ENCODE data around the gene IGFLR1.

The IGFLR1 gene

DNA sequence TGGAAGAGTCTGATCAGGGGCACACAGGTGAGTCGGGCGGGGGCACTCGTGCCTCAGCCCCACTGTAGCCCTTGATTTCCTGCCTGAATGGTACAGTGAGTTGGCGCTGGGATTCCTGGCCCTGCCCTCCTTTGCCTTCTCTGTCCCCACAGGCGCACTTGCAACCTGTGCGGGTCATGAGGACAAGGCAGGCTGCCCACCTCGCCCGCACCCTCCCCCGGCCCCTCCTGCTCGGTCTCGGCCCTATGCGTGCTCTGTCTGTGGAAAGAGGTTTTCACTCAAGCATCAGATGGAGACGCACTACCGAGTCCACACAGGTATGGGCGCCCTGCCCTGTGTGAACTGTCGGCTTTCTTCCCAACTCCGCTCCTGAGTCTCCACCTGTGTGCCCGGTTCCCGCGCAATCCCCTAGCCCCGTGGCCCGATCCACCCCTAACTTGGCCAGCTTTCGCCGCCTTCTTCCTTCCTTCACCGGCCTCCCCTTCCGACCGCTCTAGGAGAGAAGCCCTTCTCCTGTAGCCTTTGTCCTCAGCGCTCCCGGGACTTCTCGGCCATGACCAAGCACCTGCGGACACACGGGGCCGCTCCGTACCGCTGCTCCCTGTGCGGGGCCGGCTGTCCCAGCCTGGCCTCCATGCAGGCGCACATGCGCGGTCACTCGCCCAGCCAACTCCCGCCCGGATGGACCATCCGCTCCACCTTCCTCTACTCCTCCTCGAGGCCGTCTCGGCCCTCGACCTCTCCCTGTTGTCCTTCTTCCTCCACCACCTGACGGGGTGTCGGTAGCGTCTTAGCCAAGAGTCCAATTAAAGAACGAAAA is 26.1 kb downstream of the IGFLR1 start:
- peaks cover 4% of the 10 kb centered on the region for H3K27me3 ChIP-seq (ENCODE audit: control insufficient read depth, insufficient read depth, low read length)
- peak overlapping the region; percentile 70 for H3K27ac ChIP-seq (ENCODE audit: low read length)
- no peaks in the 10 kb centered on the region for H3K9me3 ChIP-seq (ENCODE audit: control insufficient read depth, low read depth, low read length)
- peaks cover under 1% of the 10 kb centered on the region for H3K36me3 ChIP-seq (ENCODE audit: control insufficient read depth, low read depth, low read length)
- H3K4me3 ChIP-seq (ENCODE audit: low read length) = peak overlapping the region; percentile 66
- H3K4me1 ChIP-seq (ENCODE audit: control insufficient read depth, low read depth, low read length) = peaks cover 16% of the 10 kb centered on the region
- peak overlapping the region; percentile 88 for H3K9ac ChIP-seq (ENCODE audit: low read length)

DNA sequence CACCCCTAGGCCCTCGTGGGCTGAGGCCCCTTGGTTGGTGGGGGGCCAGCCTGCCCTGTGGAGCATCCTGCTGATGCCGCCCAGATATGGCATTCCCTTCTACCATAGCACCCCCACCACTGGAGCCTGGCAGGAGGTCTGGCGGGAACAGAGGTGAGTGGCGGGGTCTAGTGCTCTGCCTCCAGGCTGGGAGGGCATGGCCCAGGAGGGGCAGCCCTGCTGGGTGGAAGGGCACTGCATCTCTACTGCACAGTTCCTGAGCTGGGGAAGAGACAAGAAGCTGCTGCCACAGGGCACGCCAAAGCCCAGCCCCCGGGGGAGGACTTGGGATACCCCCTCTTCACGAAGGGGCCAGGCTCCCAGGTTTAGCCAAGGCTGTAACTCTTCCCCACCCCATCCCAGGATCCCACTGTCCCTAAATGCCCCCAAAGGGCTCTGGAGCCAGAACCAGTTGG is 26.9 kb downstream of the IGFLR1 start:
- Histone ChIP-seq H3K9ac (ENCODE audit: low read length) (peak overlapping the region; percentile 88), H3K27me3 (ENCODE audit: control insufficient read depth, insufficient read depth, low read length) (peaks cover 4% of the 10 kb centered on the region), H3K4me1 (ENCODE audit: control insufficient read depth, low read depth, low read length) (peaks cover 16% of the 10 kb centered on the region), H3K27ac (ENCODE audit: low read length) (no peak overlapping the region), H3K36me3 (ENCODE audit: control insufficient read depth, low read depth, low read length) (no peaks in the 10 kb centered on the region), H3K9me3 (ENCODE audit: control insufficient read depth, low read depth, low read length) (no peaks in the 10 kb centered on the region), H3K4me3 (ENCODE audit: low read length) (peak overlapping the region; percentile 66)

DNA sequence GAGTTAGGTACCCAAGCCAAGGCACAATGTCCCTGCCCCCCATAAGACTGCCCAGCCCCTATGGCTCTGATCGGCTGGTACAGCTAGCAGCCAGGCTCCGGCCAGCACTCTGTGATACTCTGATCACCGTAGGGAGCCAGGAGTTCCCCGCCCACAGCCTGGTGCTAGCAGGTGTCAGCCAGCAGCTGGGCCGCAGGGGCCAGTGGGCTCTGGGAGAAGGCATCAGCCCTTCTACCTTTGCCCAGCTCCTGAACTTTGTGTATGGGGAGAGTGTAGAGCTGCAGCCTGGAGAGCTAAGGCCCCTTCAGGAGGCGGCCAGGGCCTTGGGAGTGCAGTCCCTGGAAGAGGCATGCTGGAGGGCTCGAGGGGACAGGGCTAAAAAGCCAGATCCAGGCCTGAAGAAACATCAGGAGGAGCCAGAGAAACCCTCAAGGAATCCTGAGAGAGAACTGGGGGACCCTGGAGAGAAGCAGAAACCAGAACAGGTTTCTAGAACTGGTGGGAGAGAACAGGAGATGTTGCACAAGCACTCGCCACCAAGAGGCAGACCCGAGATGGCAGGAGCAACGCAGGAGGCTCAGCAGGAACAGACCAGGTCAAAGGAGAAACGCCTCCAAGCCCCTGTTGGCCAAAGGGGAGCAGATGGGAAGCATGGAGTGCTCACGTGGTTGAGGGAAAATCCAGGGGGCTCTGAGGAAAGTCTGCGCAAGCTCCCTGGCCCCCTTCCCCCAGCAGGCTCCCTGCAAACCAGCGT is 27.5 kb downstream of the IGFLR1 start:
- H3K4me3 ChIP-seq (ENCODE audit: low read length) = no peak overlapping the region
- peaks cover 16% of the 10 kb centered on the region for H3K4me1 ChIP-seq (ENCODE audit: control insufficient read depth, low read depth, low read length)
- H3K9ac ChIP-seq (ENCODE audit: low read length) = no peak overlapping the region
- H3K9me3 ChIP-seq (ENCODE audit: control insufficient read depth, low read depth, low read length) = no peaks in the 10 kb centered on the region
- no peaks in the 10 kb centered on the region for H3K36me3 ChIP-seq (ENCODE audit: control insufficient read depth, low read depth, low read length)
- H3K27ac ChIP-seq (ENCODE audit: low read length) = no peak overlapping the region
- H3K27me3 ChIP-seq (ENCODE audit: control insufficient read depth, insufficient read depth, low read length) = peaks cover 4% of the 10 kb centered on the region

DNA sequence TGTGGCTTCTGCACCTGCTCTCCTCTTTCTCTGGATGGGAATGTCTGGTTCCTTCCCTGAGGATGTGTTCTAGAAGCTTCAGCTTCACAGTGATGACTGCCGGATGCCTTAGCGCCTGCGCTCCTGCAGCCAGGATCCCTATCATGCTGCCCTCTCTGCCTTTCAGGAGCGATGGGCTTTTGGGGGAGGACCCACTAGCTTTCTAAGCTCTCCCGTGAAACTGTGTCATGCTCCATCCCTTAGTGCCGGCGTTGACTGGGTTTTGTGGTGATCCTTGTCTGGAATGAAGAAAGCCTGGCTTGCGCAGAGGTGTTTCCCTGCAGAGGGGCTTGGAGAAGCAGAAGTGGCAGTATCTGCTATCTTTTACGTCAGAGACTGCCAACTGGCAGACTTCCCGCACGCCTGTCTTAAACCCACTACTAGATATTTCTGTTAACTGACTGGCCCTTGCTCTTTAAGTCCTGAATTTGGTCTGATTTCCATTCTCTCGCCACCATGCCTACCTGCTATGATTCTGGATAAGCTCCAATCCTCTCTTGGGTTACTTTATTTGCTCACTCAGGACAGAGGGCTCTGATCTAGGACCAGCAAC is 28.3 kb downstream of the IGFLR1 start:
- Histone ChIP-seq H3K9me3 (ENCODE audit: control insufficient read depth, low read depth, low read length) (no peaks in the 10 kb centered on the region), H3K27me3 (ENCODE audit: control insufficient read depth, insufficient read depth, low read length) (peaks cover 4% of the 10 kb centered on the region), H3K27ac (ENCODE audit: low read length) (no peak overlapping the region), H3K36me3 (ENCODE audit: control insufficient read depth, low read depth, low read length) (no peaks in the 10 kb centered on the region), H3K4me3 (ENCODE audit: low read length) (no peak overlapping the region), H3K4me1 (ENCODE audit: control insufficient read depth, low read depth, low read length) (peaks cover 16% of the 10 kb centered on the region), H3K9ac (ENCODE audit: low read length) (no peak overlapping the region)

DNA sequence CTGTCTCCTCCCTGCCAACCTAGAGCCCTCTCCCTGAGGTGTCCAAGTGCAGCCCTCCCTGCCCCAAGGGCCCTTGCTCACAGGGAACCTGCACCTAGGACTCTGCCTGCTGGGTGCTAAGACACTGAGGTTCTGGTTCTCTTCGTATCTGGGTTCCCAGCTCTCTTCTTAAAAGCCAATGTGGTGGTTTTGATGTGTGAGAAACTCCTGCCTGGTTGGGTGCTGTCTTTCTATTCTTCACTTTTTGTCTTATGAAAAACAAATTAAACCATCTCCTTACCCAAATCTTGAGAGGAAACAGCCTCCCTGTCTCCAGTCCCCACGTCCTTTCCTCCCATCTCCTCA is 28.8 kb downstream of the IGFLR1 start:
- no peak overlapping the region for H3K4me3 ChIP-seq (ENCODE audit: low read length)
- H3K27ac ChIP-seq (ENCODE audit: low read length) = no peak overlapping the region
- H3K27me3 ChIP-seq (ENCODE audit: control insufficient read depth, insufficient read depth, low read length) = peaks cover 4% of the 10 kb centered on the region
- peaks cover 16% of the 10 kb centered on the region for H3K4me1 ChIP-seq (ENCODE audit: control insufficient read depth, low read depth, low read length)
- H3K36me3 ChIP-seq (ENCODE audit: control insufficient read depth, low read depth, low read length) = no peaks in the 10 kb centered on the region
- no peak overlapping the region for H3K9ac ChIP-seq (ENCODE audit: low read length)
- no peaks in the 10 kb centered on the region for H3K9me3 ChIP-seq (ENCODE audit: control insufficient read depth, low read depth, low read length)

DNA sequence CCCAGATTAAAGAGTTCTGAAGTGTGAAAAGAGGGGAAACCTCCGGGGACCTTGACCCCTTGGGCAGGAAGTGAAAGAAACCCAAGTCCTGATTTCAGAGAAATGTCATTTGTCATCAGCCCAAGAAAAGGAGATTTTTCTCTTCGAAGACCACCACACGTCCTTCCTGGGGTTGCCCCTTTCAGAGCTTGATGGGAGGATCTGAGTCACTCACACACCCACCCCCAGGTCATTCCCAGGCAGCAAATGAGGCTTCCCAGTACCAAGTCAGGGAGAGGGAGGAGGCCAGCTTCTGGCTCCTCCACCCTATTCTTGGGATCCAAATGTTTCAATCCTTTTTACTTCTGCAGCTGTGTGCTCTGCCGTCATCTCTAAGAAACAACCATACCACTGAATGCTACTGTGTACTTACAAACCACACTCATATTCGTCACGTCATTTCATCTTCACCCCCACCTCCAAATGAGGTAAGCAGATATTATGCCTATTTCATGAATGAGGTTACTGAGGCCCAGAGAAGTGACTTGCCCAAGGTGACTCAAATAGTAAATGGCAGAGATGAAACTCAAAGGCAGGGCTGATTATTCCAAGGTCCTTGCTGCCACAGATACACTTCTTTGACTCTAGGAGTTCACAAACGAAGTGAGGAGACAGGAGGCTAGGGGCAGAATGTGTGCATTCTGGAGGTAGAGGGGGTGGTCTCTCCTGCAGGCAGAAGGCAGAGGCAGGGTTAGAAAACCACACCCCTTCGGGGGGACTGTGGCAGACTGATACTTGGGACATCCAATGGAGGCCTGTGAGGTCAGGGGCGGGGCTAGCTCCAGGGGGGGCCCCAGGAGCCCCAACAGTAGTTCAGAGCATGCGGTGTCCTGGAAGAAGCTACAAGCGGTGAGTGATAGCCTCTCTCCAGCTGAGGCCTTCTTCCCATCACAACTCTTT is 29.4 kb downstream of the IGFLR1 start:
- Histone ChIP-seq H3K9me3 (ENCODE audit: control insufficient read depth, low read depth, low read length) (no peaks in the 10 kb centered on the region), H3K36me3 (ENCODE audit: control insufficient read depth, low read depth, low read length) (no peaks in the 10 kb centered on the region), H3K4me1 (ENCODE audit: control insufficient read depth, low read depth, low read length) (peaks cover 16% of the 10 kb centered on the region), H3K27me3 (ENCODE audit: control insufficient read depth, insufficient read depth, low read length) (peaks cover 4% of the 10 kb centered on the region), H3K4me3 (ENCODE audit: low read length) (no peak overlapping the region), H3K27ac (ENCODE audit: low read length) (no peak overlapping the region), H3K9ac (ENCODE audit: low read length) (no peak overlapping the region)

DNA sequence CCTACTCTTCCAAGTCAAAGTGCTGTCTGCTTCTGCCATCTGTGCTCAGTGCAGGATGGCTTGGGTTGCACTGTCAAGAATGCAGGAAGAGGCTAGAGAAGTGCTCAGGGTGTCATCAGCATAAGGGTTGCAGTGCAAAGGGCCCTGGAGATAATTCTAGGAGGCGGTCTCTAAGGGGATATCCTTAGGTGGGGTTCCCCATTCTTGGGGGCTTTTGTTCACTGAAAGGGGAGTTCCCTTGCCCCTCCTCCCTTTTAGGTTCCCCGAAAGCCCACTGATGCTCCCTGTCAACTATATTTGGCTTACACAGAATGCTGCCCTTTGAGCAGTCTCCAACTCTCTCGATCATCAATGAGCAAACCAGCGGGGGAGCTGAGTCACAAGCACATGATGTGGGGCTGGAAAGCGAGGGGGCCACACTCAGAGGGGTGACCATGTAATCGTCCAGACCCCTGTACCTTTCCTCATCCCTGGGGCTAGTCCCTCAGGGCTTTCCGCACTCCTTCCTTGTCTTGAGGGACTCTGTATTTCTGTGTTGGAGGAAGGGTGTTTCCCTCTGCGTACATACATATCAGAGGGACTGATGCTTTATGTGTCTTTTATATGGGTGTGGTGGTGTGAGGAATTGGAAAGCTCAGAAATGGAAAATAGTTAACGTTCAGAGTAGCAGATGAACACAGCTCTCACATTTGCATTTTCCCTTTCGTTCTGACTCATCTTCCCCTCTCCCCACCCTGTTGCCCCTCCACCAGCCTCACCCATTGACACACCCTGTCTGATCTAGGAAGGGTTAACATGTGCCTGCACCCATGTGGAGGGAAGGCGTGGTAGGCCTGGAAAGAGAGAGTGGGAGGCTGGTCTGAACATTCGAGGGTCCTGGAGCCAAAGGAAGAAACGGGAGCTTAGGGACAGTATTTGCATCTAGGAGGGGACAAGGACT is 31.2 kb downstream of the IGFLR1 start:
- Histone ChIP-seq H3K27me3 (ENCODE audit: control insufficient read depth, insufficient read depth, low read length) (peaks cover 4% of the 10 kb centered on the region), H3K9me3 (ENCODE audit: control insufficient read depth, low read depth, low read length) (no peaks in the 10 kb centered on the region), H3K27ac (ENCODE audit: low read length) (no peak overlapping the region), H3K4me1 (ENCODE audit: control insufficient read depth, low read depth, low read length) (peaks cover 16% of the 10 kb centered on the region), H3K9ac (ENCODE audit: low read length) (no peak overlapping the region), H3K4me3 (ENCODE audit: low read length) (no peak overlapping the region), H3K36me3 (ENCODE audit: control insufficient read depth, low read depth, low read length) (no peaks in the 10 kb centered on the region)

DNA sequence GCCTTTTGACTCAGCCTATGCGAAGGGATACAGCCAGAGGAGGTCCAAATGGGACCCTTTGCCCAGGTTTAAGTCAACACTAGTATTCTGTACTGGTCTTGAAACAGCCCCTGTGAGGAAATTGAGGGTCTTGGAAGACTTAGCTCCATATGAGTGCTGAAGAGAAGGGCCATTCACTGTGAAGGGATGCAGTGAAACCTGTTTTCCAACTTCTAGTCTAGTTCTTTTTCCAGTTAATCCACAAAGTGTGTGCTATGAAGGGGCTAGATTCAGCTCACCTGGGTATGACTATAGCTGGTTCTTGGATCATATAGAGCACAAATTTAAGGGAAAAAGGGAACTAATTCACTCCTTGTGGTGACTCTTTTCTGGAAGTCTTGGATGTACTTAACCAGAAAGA is 33.9 kb downstream of the IGFLR1 start:
- no peaks in the 10 kb centered on the region for H3K4me1 ChIP-seq (ENCODE audit: control insufficient read depth, low read depth, low read length)
- peaks cover 21% of the 10 kb centered on the region for H3K27me3 ChIP-seq (ENCODE audit: control insufficient read depth, insufficient read depth, low read length)
- H3K36me3 ChIP-seq (ENCODE audit: control insufficient read depth, low read depth, low read length) = no peaks in the 10 kb centered on the region
- no peak overlapping the region for H3K4me3 ChIP-seq (ENCODE audit: low read length)
- no peaks in the 10 kb centered on the region for H3K9me3 ChIP-seq (ENCODE audit: control insufficient read depth, low read depth, low read length)
- H3K27ac ChIP-seq (ENCODE audit: low read length) = no peak overlapping the region
- H3K9ac ChIP-seq (ENCODE audit: low read length) = no peak overlapping the region

DNA sequence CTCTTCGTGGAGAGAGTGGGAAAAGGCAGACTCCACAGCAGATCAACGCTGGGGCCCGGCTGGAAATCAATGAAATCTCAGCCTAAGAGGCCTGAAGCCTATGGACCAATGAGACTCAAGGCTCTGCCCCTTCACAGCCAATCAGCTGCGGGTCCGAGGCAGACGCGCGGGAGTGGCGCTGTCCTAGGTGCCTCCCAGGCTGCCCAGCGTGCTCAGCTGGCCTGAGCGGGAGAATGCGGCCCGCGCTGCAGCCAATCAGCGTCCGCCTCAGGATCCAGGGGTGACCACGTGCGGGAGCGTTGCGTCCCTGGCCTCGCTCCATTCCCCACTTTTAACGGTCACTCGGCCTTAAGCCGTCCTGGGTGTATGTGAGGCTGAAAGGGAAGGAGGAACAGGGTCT is 38.0 kb downstream of the IGFLR1 start, which contains the start of gene ZBTB32:
TSS of gene ZBTB32 (plus strand) at position 341 of the 400 bp plus-strand sequence. CDS start 10,069 bp downstream, outside the sequence.
- no peaks in the 10 kb centered on the region for H3K9me3 ChIP-seq (ENCODE audit: control insufficient read depth, low read depth, low read length)
- no peak within 1 kb of the TSS for H3K9ac ChIP-seq (ENCODE audit: low read length)
- H3K4me3 ChIP-seq (ENCODE audit: low read length) = no peak within 1 kb of the TSS
- H3K36me3 ChIP-seq (ENCODE audit: control insufficient read depth, low read depth, low read length) = no peaks in the 10 kb centered on the region
- no peak within 1 kb of the TSS for H3K27ac ChIP-seq (ENCODE audit: low read length)
- peaks cover 30% of the 10 kb centered on the region for H3K27me3 ChIP-seq (ENCODE audit: control insufficient read depth, insufficient read depth, low read length)
- no peaks in the 10 kb centered on the region for H3K4me1 ChIP-seq (ENCODE audit: control insufficient read depth, low read depth, low read length)

DNA sequence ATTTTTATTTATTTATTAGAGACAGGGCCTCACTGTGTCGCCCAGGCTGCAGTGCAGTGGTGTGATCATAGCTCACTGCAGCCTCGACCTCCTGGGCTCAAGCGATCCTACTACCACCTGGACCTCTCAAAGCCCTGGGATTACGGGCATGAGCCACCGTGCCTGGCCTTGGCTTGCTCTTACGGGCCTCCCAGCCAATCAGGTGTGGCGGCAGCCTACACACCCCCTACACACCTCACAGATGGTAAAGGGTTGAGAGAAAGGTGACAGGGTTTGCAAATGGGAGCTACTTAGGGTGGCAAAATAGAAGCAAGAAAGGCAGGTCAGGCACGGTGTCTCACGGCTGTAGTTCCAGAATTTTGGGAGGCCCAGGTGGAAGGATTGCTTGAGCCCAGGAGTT is 38.9 kb downstream of the IGFLR1 start:
- peaks cover 30% of the 10 kb centered on the region for H3K27me3 ChIP-seq (ENCODE audit: control insufficient read depth, insufficient read depth, low read length)
- no peaks in the 10 kb centered on the region for H3K36me3 ChIP-seq (ENCODE audit: control insufficient read depth, low read depth, low read length)
- no peaks in the 10 kb centered on the region for H3K4me1 ChIP-seq (ENCODE audit: control insufficient read depth, low read depth, low read length)
- H3K27ac ChIP-seq (ENCODE audit: low read length) = no peak overlapping the region
- no peak overlapping the region for H3K4me3 ChIP-seq (ENCODE audit: low read length)
- no peaks in the 10 kb centered on the region for H3K9me3 ChIP-seq (ENCODE audit: control insufficient read depth, low read depth, low read length)
- no peak overlapping the region for H3K9ac ChIP-seq (ENCODE audit: low read length)

All from iPS-18a (cell line).